GM20000 (cell line): ENCODE results near the gene FETUB.
"Not testable (repeated sequence)": the region's sequence is repeated elsewhere in the genome, so short reads cannot be mapped to it uniquely, and the experiment has no call there.

Source experiments
- DNase-seq: peaks from one replicate; pipeline ENCODE4 v3.0.0; 2012; ENCODE audit warnings: low spot score
- TF ChIP-seq, protein P1 (sequence below): IDR thresholded peaks from 2 replicates; pipeline ENCODE4 v1.5.1; 2012; ENCODE audit warnings: mild to moderate bottlenecking, control low read depth; ENCODE audit errors: extremely low read depth, missing control alignments

The FETUB gene

DNA sequence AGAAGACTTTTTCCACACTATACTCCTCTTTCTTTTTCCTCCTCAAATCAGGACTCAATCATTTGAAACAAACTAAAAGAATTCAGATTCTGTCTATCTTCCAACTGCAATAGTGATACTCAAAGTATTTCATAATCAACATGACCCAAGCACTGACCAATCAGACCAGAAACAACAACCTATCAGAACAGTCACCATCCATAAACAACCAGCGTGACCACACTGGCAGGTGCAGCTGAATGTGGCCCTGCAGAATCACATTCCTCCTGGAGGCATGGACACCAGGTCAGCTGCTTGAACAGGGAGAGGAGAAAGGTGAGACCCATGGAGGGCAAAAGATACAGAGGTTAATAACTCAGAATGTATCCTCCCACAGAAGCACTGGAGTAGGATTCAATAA is 39.0 kb downstream of the FETUB start:
- DNase-seq: no peak
- TF ChIP-seq, protein P1, sequence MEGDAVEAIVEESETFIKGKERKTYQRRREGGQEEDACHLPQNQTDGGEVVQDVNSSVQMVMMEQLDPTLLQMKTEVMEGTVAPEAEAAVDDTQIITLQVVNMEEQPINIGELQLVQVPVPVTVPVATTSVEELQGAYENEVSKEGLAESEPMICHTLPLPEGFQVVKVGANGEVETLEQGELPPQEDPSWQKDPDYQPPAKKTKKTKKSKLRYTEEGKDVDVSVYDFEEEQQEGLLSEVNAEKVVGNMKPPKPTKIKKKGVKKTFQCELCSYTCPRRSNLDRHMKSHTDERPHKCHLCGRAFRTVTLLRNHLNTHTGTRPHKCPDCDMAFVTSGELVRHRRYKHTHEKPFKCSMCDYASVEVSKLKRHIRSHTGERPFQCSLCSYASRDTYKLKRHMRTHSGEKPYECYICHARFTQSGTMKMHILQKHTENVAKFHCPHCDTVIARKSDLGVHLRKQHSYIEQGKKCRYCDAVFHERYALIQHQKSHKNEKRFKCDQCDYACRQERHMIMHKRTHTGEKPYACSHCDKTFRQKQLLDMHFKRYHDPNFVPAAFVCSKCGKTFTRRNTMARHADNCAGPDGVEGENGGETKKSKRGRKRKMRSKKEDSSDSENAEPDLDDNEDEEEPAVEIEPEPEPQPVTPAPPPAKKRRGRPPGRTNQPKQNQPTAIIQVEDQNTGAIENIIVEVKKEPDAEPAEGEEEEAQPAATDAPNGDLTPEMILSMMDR: no peak

DNA sequence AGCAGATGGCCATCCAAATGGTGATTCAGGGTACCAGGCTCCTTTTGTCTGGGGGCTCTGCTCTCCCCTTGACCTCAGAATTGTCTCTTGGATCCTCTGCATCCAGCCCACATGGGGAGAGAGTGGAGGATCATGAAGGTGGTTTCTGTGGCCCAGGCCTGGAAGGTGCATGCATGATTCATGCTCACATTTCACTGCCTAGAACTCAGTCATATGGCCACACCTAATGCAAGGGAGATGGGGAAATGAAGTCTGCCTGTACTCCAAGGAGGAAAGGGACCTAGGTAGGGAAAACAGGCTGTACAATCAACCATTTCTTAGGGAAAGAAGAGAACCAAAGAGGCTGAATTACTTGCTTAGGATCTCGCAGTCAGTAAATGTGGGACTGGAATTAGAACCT is 40.7 kb downstream of the FETUB start:
- TF ChIP-seq, protein P1: no peak
- DNase-seq: no peak

DNA sequence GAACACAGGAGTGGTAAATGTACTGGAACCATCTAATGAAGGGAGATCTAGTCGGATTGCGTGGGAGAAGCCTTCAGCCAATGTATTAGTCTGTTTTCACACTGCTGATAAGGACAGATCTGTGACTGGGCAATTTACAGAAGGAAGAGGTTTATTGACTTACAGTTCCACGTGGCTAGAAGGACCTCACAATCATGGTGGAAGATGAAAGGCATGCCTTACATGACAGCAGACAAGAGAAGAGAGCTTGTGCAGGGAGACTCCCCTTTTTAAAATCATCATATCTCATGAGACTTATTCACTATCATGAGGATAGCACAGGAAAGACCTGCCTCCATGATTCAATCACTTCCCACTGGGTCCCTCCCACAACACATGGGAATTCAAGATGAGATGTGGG is 42.6 kb downstream of the FETUB start:
- no peak for DNase-seq
- TF ChIP-seq, protein P1: no peak

DNA sequence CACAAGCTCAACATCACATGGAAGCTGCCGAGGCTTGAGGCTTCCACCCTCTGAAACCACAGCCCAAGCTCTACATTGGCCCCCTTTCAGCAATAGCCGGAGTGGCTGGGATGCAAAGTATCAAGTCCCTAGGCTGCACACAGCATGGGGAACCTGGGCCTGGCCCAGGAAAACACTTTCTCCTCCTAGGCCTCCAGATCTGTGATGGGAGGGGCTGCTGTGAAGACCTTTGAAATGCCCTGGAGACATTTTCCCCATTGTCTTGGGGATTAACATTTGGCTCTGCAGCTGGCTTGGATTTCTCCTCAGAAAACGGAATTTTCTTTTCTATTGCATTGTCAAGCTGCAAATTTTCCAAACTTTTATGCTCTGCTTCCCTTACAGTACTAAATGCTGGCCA is 43.8 kb downstream of the FETUB start:
- TF ChIP-seq, protein P1: no peak
- DNase-seq: no peak

DNA sequence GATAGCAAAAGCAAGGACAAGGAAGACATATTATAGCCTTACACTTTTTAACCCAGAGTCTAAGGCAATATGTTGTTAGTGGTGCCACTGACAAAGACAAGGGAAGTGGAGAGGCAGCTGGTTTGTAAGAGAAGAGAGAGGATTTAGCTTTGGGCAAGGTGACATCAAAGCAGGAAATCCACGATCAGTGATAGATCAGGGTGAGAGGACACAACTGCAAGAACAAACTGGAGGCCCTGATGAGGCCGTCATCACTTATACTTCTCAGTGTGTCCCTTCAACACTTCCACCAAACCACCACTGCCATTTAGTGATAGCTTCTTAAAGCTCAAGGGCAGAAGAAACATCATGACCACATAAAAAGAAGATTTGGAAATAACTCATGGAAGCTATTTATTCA is 46.3 kb downstream of the FETUB start:
- not testable (repeated sequence) for DNase-seq

DNA sequence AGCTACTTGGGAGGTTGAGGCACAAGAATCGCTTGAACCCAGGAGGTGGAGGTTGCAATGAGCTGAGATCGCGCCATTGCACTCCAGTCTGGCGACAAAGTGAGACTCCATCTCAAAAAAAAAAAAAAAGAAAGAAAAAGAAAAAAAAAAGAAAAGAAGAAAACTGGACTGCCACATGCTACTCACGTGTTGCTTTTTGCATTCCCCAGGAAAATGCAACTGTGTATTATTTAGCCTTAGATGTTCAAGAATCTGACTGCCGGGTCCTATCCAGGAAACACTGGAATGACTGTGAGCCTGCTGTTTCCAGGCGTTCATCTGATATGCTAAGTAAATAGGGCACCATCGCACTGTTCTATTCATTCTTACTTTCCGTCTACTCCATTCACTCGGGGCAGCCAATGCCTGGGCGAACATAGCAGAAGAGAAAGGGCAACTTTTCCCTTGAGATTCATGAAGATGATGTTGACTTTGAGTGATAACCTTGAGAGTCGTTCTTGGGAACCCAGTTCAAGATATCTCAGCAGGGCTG is 47.0 kb downstream of the FETUB start:
- TF ChIP-seq, protein P1: no peak
- no peak for DNase-seq

DNA sequence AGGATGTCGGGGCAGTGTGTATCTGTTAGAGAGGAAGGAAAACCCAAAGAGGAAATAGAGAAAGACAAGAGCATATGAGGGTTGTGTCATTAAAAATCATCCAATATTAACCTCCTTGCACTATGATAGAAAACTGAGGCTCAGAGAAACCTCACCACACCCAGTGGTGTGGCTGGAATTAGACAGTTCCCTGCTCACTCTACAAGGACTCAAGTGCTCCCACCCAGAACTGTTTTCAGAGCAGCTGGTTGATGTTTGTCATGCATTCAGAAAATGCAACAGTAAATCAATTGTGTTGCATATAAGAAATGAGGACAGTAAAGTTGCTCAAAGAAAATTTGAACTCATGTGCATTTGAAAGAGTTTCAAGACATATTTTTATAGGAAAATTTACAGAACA is 50.1 kb downstream of the FETUB start:
- DNase-seq: not testable (repeated sequence)

DNA sequence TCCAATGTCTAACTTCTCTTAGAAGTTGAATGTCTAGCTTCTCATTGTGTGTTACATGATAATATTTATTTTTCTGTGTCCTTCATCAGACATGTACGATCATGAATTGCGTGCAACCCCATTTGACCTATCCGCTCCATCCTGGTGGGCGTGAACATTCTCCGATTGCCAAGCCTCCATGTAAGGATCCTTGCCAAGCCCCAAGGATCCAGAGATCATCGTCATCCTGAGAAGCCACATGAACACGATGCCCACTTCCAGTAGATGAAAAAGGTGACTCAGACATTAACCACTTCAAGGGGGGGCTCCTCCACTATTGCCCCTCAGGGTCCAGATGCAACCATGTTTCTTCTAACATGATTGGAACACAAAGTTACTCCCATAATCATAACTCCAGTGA is 51.5 kb downstream of the FETUB start:
- DNase-seq: no peak
- TF ChIP-seq, protein P1: no peak

DNA sequence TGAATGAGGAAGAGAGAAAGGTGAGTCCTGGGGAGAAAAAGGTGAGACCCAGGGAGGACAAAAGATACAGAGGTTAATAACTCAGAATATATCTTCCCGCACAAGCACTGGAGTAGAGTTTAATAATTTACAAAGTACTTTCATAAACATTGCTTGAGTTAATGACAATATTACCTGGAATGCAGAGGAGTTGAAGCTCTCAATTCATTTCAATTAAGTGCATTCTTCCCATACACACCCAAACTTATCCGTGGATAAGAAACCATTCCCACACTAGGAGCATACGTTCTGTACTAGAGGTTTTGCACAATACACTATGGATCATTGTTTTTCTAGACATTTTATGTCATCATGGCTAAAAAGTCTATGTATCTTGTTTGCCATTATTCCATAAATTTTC is 53.6 kb downstream of the FETUB start:
- TF ChIP-seq, protein P1: no peak

More for the DNA sequence above, 53.6 kb downstream of the FETUB start:
- no peak for DNase-seq
